ENCODE measurements around the gene GEMIN5. TPM values are rescaled to one million over a fixed set of nuclear protein-coding genes. Genes with fewer than 3 reads are reported as not detected.
"Not testable (repeated sequence)": the region's sequence is repeated elsewhere in the genome, so short reads cannot be mapped to it uniquely, and the experiment has no call there.

Gene GEMIN5
- total RNA-seq, result 13.7 and 14.7 TPM in 2 replicates

DNA sequence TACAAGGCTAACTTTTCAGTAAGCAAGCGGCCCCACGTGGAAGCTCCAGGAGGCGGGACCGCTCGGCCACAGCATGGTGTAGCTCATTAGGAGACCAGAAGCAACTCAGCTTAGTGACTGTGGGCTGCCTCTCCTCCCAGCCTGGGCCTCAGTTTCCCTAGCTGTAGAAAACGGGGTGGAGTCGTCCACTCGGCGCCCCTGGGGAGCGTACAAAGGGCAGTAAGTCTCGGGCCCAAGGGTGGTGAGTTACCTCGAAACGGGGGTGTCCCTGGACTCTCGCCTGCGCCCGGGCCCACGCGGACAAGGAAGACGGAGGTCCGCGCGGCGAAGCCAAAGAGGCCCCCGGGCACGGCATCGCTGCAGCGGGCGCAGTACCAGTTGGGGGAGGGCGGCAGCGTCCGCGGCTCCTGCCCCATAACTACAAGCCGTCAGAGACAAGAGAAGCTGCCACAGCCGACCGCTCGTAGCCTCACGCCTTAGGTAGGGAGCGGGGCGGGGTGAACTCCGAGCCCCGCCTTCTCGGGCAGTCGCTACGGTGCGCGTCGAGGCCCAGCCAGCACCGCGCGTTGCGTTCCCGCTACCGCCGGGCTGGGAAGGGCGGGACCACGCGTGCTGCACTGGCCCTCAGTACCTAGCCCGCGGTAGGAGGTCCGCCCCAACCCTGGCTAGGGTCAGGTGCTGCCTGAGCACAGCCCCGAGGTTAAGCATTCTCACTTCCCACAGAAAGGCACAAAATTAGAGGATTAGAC is at the start of gene GEMIN5:
Gene GEMIN5, minus strand, starts transcription at position 494 of the 749 bp plus-strand sequence. Its CDS starts 78 bp downstream, at position 416.
- DNase-seq (ENCODE audit: extremely low read depth, low read depth, low spot score), result no peak

DNA sequence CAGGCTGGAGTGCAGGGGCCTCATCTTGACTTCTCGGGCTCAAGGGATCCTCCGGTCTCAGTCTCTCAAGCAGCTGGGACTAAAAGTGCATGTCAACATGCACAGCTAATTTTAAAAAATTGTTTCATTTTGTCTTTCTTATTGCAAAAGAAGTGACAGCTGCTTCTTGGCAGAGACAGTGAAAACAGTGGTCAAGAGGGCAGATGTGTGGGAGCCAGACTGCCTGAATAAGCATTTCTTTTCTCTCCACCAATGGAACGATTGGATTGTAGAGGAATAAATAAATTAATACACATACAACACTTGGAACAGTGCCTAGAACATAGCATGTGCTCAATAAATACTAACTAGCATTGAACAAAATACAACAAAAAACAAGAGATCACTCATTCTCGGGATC is 48.1 kb upstream of the GEMIN5 start:
- DNase-seq (ENCODE audit: extremely low read depth, low read depth, low spot score), result no peak

- DNase-seq (ENCODE audit: extremely low read depth, low read depth, low spot score), result no peak
Observed at GRCh38 chr5:154984946-154985516, 47.0 kb upstream of the GEMIN5 start.

DNA sequence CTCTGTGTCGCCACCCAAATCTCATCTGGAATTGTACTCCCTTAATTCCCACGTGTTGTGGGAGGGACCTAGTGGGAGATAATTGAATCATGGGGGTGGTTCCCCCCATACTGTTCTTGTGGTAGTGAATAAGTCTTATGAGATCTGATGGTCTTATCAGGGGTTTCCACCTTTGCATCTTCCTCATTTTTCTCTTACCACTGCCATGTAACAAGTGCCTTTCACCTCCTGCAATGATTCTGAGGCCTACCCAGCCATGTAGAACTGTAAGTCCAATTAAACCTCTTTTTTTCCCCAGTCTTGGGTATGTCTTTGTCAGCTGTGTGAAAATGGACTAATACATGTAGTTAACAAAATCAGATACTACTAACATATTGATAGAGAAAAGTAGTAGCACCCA is 40.3 kb upstream of the GEMIN5 start:
- DNase-seq (ENCODE audit: extremely low read depth, low read depth, low spot score), result not testable (repeated sequence)

- no peak for DNase-seq (ENCODE audit: extremely low read depth, low read depth, low spot score)
Observed at GRCh38 chr5:154977409-154977808, 39.4 kb upstream of the GEMIN5 start.

DNA sequence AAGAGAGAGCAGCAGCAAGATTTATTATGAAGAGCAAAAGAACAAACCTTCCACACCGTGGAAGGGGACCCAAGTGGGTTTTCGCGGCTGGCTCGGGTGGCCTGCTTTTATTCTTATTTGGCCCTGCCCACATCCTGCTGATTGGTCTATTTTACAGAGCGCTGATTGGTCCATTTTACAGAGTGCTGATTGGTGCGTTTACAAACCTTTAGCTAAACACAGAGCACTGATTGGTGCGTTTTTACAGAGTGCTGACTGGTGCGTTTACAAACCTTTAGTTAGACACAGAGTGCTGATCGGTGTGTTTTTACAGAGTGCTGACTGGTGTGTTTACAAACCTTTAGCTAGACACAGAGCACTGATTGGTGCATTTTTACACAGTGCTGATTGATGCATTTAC is 38.1 kb upstream of the GEMIN5 start:
- DNase-seq (ENCODE audit: extremely low read depth, low read depth, low spot score), result not testable (repeated sequence)

DNA sequence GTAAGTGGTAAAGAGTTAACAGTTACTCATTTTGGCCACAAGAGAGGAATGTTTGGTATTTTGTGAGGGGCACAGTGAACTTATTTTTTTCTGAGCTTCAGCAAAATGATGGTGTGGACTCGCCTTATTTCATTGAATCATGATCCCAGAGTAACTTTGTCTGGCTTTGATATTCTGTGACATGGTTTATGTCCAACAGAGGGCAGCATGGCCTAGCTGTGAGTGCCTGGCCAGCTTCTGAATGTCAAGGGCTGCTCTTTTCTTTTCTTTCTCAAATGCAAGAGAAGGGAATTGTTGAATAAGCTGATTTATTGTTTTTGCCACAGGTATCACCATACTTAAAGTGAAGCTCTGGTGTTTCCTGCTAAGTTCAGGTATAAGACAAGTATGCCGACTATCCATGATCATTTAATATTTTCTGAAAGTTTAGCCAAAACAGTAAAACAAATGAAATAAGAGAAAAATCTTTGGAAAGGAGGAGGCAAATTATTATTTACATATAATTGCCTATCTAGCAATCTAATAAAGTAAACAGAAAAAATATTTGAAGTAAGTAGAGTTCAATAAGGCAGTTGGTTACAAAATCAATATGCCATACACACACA is 34.6 kb upstream of the GEMIN5 start:
- DNase-seq (ENCODE audit: extremely low read depth, low read depth, low spot score), result no peak

- DNase-seq (ENCODE audit: extremely low read depth, low read depth, low spot score), result no peak
Observed at GRCh38 chr5:154971501-154971900, 33.5 kb upstream of the GEMIN5 start.

DNA sequence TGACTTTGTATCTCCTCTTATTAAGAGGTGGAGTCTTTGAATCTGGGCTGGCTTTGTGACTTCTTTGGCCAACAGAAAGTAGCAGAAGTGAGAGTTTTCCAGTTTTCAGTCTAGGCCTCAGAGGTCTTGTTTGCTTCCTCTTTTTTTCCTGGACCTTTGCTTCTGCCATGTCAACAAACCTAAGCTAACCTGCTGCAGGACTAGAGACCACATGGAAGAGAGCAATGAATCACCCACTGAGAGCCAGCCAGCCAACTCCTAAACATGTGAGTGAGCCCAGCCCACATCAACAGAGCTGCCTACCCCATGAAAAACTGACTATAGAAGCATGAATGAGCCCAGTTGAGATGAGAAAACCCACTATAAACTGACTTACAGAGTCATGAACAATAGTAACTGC is 32.7 kb upstream of the GEMIN5 start:
- no peak for DNase-seq (ENCODE audit: extremely low read depth, low read depth, low spot score)

GRCh38 chr5:154968953-154969352 is 30.9 kb upstream of the GEMIN5 start:
- no peak for DNase-seq (ENCODE audit: extremely low read depth, low read depth, low spot score)

DNA sequence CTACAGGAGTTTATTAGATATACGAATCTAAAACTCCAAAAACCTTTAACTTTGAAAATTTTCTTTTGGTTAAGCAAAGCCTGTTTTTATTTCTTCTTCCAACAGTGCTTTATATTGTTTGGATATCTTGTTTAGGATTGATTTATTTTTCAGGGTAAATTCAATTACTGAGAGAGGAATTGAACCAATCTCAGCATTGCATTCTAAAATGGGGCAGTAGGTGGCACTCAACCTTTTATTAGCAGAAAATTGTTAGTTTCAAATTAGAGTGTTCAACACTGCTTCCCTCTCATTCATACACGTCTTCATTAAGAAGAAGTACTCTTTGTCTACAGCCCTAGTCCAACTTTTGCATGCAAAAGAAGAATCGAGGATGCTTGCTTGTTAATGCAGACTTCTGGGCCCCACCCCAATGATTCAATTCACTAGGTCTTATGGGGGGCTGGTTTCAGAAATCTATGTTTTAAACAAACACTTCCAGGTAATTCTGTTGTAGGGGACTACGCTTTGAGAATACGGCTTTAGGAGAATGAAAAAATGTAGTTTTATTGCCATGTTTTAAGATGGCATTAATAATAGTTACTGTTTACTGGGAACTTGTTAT is 29.5 kb upstream of the GEMIN5 start:
- no peak for DNase-seq (ENCODE audit: extremely low read depth, low read depth, low spot score)

DNA sequence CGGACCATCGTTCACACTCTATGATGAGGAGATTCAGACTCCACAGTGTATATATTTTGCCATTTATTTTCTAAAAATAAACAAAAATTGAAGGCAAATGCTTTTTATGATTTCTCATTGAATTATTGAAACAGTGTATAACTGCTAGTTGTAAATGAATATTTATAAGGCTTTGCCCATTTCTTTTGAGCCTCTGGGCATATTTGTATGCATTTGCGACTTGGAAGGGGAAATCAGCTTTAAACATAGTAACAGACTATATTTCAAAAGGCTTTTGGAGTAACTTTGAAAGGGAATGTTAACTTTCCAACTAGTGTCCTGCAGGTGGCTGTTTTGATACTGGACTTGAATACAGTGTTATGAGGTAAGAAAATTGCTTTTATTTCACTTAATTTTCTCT is 28.9 kb upstream of the GEMIN5 start:
- no peak for DNase-seq (ENCODE audit: extremely low read depth, low read depth, low spot score)

- DNase-seq (ENCODE audit: extremely low read depth, low read depth, low spot score), result peak; percentile 88
Observed at GRCh38 chr5:154966081-154966841, 28.2 kb upstream of the GEMIN5 start.

DNA sequence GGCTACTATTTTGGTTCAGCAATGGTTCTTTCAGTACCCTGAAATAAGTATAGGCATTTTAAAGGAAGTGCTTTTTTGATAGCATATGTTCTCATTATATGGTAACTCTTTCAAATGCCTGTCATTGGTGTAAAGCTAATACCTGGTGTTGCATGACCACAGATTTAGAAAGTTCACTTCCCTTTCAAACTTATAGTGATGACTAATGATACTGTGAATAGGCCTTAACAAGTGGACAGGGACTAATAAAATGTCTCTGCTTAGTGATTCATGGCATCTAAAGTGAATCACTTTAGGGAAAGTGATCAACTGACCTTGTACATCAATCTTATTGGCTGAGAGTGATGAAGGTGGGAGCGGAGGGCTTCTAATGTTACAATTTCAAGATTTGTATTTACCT is 24.5 kb upstream of the GEMIN5 start:
- DNase-seq (ENCODE audit: extremely low read depth, low read depth, low spot score), result no peak

DNA sequence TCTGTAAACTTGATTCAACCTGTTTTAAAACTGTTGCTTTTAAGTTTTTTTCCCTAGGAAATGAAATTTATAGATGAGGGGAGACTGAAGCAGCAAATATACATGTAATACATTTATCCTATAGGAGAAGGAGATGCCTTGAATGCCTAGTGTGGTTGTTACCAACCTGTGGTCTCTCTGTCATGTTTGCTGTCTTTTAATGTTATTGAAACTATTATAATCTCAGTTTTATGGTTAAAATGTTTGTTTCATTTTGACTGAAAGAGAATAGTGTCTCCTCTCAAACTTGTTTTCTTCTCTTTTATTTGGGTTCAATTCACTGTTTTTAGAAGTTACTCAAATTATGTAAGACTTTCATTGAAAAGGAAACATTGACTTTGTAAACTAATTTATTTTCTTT is 18.7 kb upstream of the GEMIN5 start:
- DNase-seq (ENCODE audit: extremely low read depth, low read depth, low spot score), result no peak

- DNase-seq (ENCODE audit: extremely low read depth, low read depth, low spot score), result no peak
Observed at GRCh38 chr5:154949781-154950180, 11.8 kb upstream of the GEMIN5 start.

GRCh38 chr5:154948313-154948712 is 10.3 kb upstream of the GEMIN5 start:
- DNase-seq (ENCODE audit: extremely low read depth, low read depth, low spot score), result no peak

DNA sequence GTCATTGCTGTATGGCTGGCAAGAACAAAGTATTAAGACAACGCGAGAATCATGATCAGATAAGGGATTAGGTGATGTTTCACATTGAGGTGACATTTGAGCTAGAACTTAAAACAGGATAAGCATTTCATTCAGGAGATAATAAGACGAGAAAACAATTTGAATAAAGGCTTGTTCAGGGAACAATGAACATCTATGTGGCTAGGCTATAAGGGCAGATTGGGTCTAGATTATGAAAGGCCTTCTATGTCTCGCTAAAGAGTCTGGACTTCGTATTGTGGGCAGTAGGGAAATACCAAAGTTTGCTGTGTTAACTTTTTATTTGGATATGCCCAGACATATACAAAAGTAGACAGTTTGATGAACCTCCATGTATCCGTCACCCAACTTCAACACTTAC is 9.8 kb upstream of the GEMIN5 start:
- DNase-seq (ENCODE audit: extremely low read depth, low read depth, low spot score), result no peak

DNA sequence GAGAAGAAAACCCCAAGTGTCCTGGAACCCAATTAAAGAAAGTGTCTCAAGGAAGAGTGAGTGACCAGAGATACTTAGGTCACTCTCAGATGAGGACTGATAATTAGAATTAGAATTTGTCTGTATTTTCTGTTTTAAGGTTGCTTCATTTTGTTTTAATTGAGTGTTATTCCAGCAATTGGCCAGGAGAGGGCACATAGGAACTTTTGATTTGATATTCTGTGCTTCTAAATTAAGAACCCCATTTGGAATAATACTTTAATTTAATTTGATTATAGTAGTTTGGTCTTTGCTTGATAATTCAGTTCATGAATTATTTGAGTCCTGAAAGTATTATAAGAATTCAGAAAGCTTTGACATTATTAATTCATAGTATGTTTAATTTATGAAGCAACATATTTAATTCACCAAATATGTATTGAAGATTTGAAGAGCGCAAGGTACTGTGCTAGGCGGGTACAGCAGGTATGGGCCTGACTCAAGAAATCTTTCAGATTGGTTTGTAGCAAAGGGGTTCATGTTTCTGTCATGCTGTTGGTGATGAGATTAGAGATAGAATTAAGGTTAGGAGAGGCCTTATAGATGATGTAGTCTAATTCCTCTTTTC is 7.8 kb upstream of the GEMIN5 start:
- no peak for DNase-seq (ENCODE audit: extremely low read depth, low read depth, low spot score)

DNA sequence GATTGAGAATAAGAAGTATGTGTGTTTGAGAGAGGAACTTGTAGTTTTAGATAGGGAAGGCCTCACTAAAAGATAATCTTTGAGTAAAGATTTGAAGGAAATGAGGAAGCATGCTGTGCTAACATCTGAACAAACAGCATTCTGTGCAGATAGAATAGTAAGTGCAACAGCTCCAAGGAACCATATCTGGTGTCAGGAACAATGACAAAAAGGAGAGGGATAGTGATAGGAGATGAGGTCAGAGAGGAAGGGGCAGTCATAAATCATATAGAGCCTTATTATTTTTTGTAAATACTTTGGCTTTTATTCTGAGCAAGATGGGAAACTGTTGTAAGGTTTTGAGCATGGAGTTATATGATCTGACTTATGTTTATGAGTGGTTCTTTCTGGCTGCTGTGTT is 6.7 kb upstream of the GEMIN5 start:
- no peak for DNase-seq (ENCODE audit: extremely low read depth, low read depth, low spot score)

GRCh38 chr5:154943527-154943926 is 5.5 kb upstream of the GEMIN5 start:
- DNase-seq (ENCODE audit: extremely low read depth, low read depth, low spot score), result no peak

All from glomerular endothelial cell (primary cell).